ENCODE data around the gene PDC. TPM values are rescaled to one million over a fixed set of nuclear protein-coding genes. Genes with fewer than 3 reads are reported as not detected.

The PDC gene
- total RNA-seq, 2 experiments from 2014 or later, result not detected

Other genes starting within 250 kb of the PDC start
- gene PRG4, start 164.8 kb downstream of the PDC start, total RNA-seq, result not detected
- 100 to 1,000 TPM; 116 to 120 TPM for gene TPR, start 85.9 kb downstream of the PDC start, total RNA-seq
- 10 to 100 TPM; 15.9 to 16.0 TPM for gene ODR4, start 85.3 kb downstream of the PDC start, total RNA-seq
- under 1 TPM; 0.18 to 0.21 TPM for gene PTGS2, start 219.3 kb upstream of the PDC start, total RNA-seq